Embryonic facial prominence (tissue), 1 donor: ENCODE results near the gene DLL1.

Experiments
- DNase-seq: peaks from one replicate; pipeline ENCODE4 v3.0.0-alpha.2; 2016; ENCODE audit errors: extremely low spot score

DLL1 gene

DNA sequence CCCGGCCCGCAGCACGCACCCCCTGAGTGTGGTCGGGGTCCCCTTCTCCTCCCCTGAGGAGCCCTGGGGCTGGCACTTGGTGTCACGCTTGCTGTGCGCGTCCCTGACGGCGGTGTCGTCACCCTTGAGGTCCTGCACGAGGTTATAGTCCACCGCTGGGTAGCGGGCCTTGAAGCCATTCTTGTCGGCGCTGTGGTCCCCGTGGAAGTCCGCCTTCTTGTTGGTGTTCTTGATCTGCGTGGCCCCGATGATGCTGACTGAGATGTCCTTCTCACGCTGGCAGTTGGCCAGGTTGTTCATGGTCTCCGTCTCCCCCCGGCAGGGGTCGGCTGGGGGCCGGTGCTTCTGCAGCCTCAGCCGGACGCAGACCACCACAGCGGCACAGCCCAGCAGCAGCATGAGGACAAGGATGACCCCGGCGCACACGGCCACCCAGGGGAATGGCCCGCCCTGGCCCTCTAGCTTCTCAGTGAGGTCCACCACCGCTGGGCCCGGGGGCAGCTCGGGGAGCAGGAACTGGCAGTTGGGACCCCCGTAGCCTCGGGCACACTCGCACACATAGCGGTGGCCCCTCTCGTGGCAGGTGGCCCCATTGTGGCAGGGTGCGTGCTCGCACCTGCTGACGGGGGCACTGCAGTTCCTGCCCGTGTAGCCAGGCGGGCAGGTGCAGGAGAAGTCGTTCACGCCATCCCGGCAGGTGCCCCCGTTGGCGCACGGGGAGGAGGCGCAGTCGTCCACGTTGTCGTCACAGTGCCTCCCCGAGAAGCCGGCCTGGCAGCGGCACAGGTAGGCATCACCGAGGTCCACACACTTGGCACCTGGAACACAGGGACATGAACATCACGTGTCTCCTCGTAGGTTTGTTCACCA is 7.4 kb downstream of the DLL1 start:
- DNase-seq: no peak

DNA sequence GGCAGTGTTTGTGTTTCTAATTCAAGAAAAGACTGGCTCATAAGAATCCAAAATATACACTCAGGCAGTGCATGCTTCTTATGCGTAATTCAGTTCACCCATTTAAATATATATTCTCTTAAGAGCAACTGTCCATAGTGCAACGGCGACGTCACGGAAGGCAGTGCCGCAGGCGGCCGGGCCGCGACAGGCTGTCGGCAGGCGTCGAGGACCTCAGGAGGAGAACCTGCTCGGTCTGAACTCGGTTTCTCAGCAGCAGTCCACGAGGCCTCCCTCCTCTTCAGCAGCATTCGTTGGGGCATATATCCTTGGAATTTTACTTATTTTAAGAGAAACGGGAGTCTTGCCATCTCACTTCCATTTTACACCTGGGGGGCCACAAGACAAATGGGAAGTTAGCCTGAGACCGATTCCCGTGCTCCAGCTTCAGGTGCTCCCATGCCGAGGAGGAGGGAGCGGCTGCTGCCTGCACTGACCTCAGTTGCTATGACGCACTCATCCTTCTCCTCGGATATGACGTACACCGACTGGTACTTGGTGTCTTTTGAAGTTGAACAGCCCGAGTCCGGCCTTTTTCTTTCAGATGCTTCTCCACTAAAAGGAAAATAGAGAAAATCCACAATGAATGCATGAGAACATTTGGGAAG is 8.2 kb downstream of the DLL1 start:
- no peak for DNase-seq

DNA sequence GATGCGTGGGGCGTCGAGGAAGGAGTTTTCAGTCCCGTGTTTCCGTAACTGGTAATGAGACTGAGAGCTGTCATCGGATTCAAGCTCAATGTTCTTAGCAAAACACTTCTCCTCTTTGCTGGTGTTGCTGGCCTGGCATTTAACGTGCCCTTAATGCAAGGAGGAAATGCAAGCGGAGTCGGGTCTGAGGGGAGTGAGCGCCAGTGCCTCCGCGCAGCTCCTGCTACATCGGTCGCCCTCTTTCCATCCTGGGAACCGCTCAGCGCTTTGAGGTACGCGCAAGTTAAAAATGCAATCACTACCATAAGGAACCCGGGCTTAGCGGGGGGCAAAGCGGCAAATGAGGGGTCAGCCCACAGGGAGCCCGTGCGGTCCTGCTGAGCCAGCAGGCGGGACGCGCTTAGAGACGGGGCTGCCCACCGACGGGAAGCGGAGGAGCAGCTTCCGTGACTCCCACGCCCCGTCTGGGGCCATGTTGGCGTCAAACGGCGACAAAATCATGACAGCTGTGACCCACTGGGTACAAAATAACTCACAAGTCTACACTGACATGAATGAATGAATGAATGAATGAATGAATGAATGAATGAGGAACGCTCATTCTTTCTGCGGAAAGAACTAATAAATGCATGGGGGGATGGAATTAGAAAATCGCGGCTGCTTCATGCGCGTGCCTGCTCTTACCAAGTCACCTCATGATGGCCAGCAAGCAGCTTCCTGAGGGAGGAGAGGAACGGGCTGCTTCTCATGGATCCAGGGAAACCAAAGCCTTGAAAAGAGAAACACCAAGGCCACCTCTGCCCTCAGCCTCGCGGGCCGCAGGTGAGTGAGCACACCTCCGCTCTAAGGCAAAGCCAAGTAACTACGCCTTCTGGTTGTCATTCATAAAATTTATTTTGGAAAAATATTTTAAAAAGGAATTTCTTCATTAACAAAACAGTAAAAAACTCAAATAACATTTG is 9.3 kb downstream of the DLL1 start:
- no peak for DNase-seq

GRCh38 chr6:170280689-170281045 is 10.2 kb downstream of the DLL1 start:
- DNase-seq: no peak

DNA sequence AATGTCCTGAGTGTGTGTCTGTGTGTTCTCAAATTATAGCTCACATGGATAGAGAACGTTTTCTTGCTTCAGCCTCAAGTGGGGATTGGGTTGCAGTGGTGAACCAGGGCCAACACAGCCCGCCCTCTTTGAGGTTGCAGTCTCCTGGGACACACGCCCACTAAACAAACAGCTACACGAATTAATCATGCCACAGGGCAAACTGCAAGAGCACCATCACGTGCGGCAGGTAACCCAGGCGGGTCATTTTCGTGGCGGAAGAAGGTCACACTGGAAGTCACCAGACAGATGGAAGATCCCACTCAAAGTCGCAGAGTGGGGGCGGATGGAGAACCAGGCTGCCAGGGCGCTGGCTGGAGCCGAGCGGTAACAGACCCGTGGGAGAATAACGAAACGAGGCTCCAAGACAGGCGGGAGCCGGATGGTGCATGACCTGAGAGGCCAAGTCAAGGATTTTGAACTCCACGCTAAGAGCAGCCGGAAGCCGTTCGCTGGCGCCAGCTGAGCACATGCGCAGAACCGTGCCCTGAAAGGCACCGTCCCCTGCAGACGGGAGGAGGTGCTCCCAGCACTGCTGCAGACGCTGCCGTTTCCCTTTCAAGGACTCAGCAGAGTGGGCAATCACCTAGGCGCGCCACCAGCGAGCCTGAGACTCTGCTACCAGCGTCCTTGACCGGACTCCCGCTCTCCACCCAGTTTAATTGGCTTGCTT is 10.7 kb downstream of the DLL1 start:
- no peak for DNase-seq

DNA sequence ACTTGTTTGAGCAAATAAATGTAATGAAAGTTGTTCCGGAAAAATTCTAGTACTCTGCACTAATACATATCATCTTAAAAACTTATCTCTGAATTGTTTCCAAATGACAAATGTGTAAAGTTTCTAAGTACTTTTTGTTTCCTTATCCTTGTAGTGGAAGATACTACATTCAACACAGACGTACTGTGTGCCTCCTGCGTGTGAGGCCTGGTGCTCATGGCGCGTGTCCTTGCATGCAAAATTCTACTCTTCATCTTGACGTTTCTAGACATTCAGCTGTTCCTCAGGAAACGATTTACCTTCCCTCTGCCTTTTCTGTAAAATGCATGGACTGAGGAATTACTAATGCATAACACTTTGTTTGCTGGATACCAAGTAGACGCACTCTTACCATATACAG is 11.5 kb downstream of the DLL1 start:
- DNase-seq: no peak

DNA sequence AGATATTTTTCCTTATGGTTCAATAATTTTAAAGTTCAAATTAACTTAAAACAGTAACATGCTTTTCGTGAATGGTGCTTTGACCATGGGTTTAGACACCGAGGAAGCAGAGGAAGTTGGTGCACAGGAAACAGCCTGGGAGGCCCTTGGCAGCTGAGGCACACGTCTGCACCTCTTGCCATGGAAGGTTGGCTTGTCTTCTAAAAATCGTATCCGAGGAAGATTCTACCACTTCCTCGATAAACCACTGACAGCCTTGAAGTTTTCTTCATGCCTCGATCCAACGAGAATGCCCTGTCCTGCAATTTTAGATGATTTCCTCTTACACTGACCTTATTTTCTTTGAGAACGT is 12.2 kb downstream of the DLL1 start:
- no peak for DNase-seq

DNA sequence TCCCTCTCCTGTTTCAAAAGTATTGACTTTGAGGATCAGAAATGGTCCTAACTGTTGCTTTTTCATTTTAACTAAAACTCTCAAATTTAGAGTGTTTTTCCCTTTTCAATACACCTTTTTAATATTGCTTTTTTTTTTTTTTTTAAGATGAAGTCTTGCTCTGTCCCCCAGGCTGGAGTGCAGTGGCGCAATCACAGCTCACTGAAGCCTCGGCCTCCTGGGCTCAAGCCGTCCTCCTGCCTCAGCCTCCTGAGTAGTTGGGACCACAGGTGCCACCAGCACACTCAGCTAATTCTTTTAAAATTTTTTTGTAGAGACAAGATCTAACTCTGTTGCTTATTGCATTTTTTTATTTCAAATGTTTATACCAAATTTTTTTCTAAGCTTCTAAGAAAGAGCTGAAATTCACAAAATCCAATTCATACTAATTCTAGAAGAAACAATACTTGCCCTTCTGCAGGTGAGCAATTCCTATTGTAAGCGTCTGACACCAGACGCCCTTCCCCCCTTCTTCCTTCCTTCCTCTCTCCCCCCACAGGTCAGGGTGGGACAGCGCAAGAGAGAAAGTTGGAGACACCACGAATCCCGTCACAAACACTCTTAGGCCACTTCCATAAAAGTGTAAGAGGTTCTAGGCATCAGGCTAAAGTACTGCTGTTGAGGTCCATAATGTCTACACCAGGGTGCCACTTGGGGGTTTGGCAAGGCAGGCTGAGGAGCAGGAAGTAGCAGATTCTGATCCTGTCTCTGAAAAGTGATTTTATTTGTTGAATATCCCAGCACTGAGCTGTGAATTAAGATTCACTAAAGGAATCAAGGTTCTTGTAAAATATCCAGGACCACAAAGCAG is 12.8 kb downstream of the DLL1 start:
- DNase-seq: no peak

GRCh38 chr6:170276369-170277057 is 14.4 kb downstream of the DLL1 start:
- DNase-seq: no peak

- no peak for DNase-seq
These were observed 15.9 kb downstream of the DLL1 start for GRCh38 chr6:170274713-170275560.

- no peak for DNase-seq
These were observed 17.2 kb downstream of the DLL1 start for GRCh38 chr6:170273681-170274080.

DNA sequence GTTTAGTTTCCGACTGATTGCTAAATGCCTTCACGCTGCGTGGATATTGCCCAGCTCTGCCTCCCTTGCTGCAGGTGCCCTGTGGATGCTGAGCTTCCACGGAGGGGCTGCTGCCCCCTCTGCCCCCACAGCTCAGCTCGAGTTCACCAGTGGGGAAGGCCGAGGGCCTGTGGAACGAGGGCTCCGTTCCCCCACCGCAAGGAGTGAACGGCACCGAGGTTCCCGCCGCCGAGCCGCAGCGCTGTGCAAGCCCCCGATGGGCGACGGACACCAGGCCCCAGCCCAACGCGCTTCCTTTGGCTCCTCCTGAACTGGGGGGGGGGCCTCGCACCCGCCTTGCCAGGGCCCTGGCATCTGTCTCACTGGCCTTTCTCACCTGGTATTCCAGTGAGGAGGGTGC is 17.7 kb downstream of the DLL1 start:
- no peak for DNase-seq

- DNase-seq: no peak
These were observed 18.4 kb downstream of the DLL1 start for GRCh38 chr6:170272341-170273065.

DNA sequence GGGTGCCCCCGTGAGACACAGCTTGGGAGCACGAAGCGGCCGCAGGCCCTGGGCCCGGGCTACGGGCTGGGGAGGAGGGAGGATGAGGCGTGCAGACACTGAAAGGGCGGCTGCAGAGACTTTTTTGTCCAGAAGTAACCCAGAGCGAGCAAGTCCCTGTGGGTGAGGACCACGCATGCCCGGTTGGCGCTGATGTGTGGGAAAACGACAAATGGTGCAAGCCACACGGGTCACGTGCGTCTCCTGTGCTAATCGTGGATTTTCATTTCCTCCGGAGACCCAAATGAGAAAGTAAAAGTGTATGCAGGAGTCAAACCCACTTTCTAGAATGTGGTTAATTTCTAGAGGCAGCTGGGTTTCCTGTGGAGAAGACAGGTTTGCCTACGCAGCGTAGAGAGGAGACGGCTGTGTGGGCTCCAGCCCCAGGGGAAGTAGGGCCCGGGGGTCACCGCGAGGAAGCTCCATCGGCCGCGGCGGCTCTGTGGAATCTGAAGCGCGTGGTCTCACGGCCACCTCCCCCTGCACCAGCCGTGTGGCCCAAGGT is 19.0 kb downstream of the DLL1 start:
- no peak for DNase-seq

DNA sequence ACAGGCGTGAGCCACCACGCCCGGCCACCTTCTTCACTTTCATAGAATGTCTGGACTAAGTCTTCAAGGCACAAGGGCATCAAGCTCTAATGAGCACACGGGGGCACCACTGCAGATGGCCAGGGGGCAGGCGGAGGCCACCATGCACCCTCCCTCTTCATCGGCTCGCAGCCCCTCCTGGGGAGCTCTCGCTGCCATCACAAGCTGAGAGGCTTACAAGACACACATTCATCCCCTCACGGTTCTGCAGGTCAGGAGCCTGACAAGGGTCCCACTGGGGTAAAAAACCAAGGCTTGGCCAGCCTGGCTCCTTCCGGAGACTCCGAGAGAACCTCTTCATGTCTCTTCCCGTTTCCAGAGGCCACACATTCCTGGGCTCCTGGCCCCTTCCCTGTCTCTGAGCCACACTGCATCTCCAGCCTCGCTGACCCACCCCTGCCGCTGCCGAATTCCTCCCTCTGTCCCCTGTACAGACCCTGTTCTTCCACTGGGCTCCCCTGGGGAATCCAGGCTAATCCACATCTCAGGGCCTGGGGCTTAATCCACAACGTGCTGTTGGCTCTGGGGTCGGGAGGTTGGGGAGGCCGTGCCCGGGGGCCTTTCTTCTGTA is 19.8 kb downstream of the DLL1 start:
- no peak for DNase-seq

GRCh38 chr6:170269846-170270541 is 20.9 kb downstream of the DLL1 start:
- no peak for DNase-seq

- DNase-seq: no peak
These were observed 21.6 kb downstream of the DLL1 start for GRCh38 chr6:170269151-170269845.
